ENCODE measurements around the gene MAP3K5. TPM values are rescaled to one million over a fixed set of nuclear protein-coding genes. Genes with fewer than 3 reads are reported as not detected.
"Not testable (repeated sequence)": the region's sequence is repeated elsewhere in the genome, so short reads cannot be mapped to it uniquely, and the experiment has no call there.

Gene MAP3K5
- total RNA-seq, 1 experiment from 2014 or later, result 1.3 TPM

DNA sequence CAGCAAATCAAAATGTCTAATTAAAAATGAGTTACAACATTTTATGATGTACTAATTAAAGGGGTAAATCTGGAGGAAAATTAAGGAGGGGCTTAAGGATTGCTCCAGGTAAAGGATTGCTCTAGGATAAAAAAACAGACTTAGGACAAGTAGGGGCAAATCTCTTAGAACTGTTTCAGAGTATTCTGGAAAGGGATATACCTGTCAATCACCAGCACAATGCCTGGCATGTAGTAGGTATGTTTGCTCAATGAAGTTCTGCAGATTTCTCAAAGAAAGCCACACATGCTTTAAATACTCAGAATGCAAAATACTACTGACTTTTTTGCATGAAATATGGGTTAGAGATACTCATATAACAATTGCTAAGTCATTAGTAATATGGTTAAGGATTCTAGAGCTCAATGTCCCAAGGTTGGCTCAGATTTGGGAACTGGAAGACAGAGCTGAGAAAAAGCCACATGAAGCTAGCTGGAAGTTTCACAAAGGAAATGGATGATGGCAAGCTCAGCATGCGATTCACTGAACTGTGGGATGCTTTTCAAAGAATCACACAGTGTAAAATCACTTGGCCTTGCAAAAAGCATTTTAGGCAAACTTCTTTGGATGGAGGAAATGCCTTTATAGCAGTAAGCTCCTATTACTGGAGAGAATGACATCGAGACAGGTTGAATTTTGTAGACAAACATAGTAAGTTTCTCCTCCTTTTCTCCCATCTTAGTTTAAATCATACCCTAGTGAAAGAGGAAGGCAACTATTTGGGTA is 72.8 kb downstream of the MAP3K5 start:
- no peak for DNase-seq
- Histone ChIP-seq H3K4me3 (ENCODE audit: insufficient read depth, low read depth, low read length) (no peak overlapping the region), H3K27me3 (ENCODE audit: control insufficient read depth, insufficient read depth, low read length) (no peaks in the 10 kb centered on the region), H3K36me3 (replicated peaks; ENCODE audit: control insufficient read depth, insufficient read depth, low read length) (no peaks in the 10 kb centered on the region)

- Histone ChIP-seq H3K36me3 (replicated peaks; ENCODE audit: control insufficient read depth, insufficient read depth, low read length) (no peaks in the 10 kb centered on the region), H3K4me3 (ENCODE audit: insufficient read depth, low read depth, low read length) (no peak overlapping the region), H3K27me3 (ENCODE audit: control insufficient read depth, insufficient read depth, low read length) (no peaks in the 10 kb centered on the region)
- no peak for DNase-seq
Observed at GRCh38 chr6:136718476-136718875, 73.8 kb downstream of the MAP3K5 start.

DNA sequence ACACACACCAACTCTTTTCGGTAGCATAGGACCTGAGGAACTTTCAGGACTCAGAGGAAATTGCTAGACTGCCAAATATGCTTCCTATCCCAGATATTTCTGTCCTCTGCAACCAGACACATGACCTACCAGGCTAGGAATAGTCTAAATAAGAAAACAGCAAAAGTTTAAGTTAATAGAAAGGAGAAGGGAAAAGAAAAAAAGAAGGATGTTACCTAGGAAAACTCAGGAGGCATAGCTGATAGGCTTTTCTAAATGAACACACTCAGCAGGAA is 74.6 kb downstream of the MAP3K5 start:
- Histone ChIP-seq H3K4me3 (ENCODE audit: insufficient read depth, low read depth, low read length) (no peak overlapping the region), H3K27me3 (ENCODE audit: control insufficient read depth, insufficient read depth, low read length) (no peaks in the 10 kb centered on the region), H3K36me3 (replicated peaks; ENCODE audit: control insufficient read depth, insufficient read depth, low read length) (no peaks in the 10 kb centered on the region)
- DNase-seq, result no peak

- Histone ChIP-seq H3K36me3 (replicated peaks; ENCODE audit: control insufficient read depth, insufficient read depth, low read length) (no peaks in the 10 kb centered on the region), H3K27me3 (ENCODE audit: control insufficient read depth, insufficient read depth, low read length) (no peaks in the 10 kb centered on the region), H3K4me3 (ENCODE audit: insufficient read depth, low read depth, low read length) (no peak overlapping the region)
- DNase-seq, result no peak
Observed at GRCh38 chr6:136716917-136717715, 75.2 kb downstream of the MAP3K5 start.

DNA sequence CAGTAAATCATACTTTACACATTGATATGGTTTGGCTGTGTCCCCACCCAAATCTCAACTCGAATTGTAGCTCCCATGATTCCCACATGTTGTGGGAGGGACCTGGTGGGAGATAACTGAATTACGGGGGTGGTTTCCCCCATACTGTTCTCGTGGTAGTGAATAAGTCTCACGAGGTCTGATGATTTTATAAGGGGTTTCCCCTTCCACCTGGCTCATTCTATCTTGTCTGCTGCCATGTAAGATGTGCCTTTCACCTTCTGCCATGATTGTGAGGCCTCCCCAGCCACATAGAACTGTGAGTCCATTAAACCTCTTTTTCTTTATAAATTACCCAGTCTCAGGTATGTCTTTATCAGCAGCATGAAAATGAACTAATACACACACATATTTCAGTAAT is 79.6 kb downstream of the MAP3K5 start:
- H3K36me3 ChIP-seq (replicated peaks; ENCODE audit: control insufficient read depth, insufficient read depth, low read length); H3K4me3 ChIP-seq (ENCODE audit: insufficient read depth, low read depth, low read length); DNase-seq; H3K27me3 ChIP-seq (ENCODE audit: control insufficient read depth, insufficient read depth, low read length): not testable (repeated sequence)

DNA sequence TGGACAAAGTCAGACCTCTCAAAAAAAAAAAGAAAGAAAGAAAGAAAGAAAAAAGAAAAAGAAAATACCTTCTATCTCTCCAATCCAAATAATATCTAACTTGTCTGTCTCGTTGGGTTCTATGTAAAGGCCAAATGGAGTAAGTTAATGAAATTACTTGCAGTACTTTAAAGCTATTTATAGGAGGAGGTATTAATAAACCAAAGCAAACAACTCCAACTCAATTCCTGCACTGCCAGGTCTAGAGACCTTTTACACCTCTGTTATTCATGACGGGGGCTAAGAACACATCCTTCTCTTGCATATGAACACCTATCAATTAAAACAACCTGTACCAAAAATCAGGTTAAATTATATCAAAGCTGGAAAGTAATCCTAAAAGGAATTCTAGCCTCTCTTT is 80.6 kb downstream of the MAP3K5 start:
- Histone ChIP-seq H3K27me3 (ENCODE audit: control insufficient read depth, insufficient read depth, low read length) (no peaks in the 10 kb centered on the region), H3K4me3 (ENCODE audit: insufficient read depth, low read depth, low read length) (no peak overlapping the region), H3K36me3 (replicated peaks; ENCODE audit: control insufficient read depth, insufficient read depth, low read length) (no peaks in the 10 kb centered on the region)
- DNase-seq, result no peak

DNA sequence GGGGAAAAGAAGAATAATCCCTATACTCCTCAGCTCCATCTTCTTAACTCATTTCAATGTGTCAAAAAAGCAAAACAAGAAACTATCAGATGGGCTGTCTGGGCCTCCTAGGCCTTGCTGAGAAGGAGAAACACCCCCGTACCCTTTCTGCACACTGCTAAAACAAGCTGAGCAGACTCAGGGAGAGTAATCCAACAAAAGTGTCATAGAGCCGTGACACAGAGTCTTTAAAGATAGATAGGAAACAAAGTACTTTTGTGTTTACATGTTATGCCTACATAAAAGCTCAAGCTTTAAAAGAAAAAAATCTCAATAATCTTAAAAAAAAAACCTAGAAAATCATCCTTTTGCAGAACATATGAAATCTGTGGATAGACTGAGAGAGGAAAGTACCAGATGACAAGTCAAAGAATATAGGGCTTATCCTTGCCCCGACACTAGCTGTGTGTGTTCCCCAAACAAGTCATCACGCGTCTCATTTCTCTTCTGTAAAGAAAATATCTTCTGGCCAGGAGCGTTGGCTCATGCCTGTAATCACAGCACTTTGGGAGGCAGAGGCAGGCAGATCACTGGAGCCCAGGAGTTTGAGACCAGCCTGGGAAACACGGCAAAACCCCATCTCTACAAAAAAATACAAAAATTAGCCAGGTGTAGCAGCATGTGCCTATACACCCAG is 81.3 kb downstream of the MAP3K5 start:
- Histone ChIP-seq H3K4me3 (ENCODE audit: insufficient read depth, low read depth, low read length) (no peak overlapping the region), H3K36me3 (replicated peaks; ENCODE audit: control insufficient read depth, insufficient read depth, low read length) (no peaks in the 10 kb centered on the region), H3K27me3 (ENCODE audit: control insufficient read depth, insufficient read depth, low read length) (no peaks in the 10 kb centered on the region)
- no peak for DNase-seq

GRCh38 chr6:136709429-136709828 is 82.8 kb downstream of the MAP3K5 start:
- Histone ChIP-seq H3K27me3 (ENCODE audit: control insufficient read depth, insufficient read depth, low read length) (no peaks in the 10 kb centered on the region), H3K4me3 (ENCODE audit: insufficient read depth, low read depth, low read length) (no peak overlapping the region), H3K36me3 (replicated peaks; ENCODE audit: control insufficient read depth, insufficient read depth, low read length) (no peaks in the 10 kb centered on the region)
- DNase-seq, result no peak

- DNase-seq, result no peak
- no peaks in the 10 kb centered on the region for H3K27me3 ChIP-seq (ENCODE audit: control insufficient read depth, insufficient read depth, low read length)
- no peaks in the 10 kb centered on the region for H3K36me3 ChIP-seq (replicated peaks; ENCODE audit: control insufficient read depth, insufficient read depth, low read length)
- no peak overlapping the region for H3K4me3 ChIP-seq (ENCODE audit: insufficient read depth, low read depth, low read length)
Observed at GRCh38 chr6:136706430-136706829, 85.8 kb downstream of the MAP3K5 start.

DNA sequence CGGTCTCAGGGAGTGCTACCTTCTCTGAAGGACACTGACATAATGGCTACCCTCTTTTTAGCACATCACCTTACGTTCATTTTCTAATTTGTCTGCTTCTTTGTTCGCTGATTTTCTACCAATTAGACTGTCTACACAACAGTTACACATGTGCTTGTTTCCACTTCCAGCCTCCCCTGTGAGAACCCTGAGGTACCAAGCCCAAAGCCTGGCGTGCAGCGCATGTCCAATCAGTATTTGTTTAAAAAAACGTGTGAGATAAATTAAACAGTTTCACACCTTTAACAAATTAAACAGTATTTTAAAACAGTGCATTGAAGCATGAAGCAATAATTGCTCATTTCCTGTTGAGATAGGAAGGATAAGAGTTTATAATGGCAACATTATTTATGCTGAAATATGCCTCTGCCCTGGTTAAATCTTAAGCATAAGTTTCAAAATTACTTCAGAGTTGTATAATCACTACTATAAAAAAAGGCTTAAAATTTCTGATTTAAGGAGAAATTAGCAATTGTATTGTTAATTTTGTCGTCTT is 88.9 kb downstream of the MAP3K5 start:
- no peak for DNase-seq
- Histone ChIP-seq H3K36me3 (replicated peaks; ENCODE audit: control insufficient read depth, insufficient read depth, low read length) (no peaks in the 10 kb centered on the region), H3K4me3 (ENCODE audit: insufficient read depth, low read depth, low read length) (no peak overlapping the region), H3K27me3 (ENCODE audit: control insufficient read depth, insufficient read depth, low read length) (no peaks in the 10 kb centered on the region)

DNA sequence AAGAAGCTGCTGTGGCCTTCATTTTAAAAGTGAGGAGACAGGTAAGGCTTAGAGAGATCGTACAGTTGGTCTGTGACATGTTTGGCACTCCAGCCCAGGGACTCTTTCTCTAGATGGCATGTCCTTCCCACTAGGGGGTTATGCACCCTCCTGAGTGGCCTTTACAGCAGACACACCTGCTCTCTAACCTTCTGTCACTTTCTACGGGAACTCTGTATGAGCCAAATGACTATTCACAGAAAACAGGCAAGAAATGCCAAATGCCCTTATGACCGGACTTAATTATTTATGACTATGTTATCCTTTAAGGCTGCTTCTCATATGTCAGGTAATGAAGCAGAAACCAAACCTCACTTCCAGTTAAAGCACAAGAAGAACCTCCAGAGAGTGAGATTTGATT is 91.2 kb downstream of the MAP3K5 start:
- no peak overlapping the region for H3K4me3 ChIP-seq (ENCODE audit: insufficient read depth, low read depth, low read length)
- no peaks in the 10 kb centered on the region for H3K27me3 ChIP-seq (ENCODE audit: control insufficient read depth, insufficient read depth, low read length)
- H3K36me3 ChIP-seq (replicated peaks; ENCODE audit: control insufficient read depth, insufficient read depth, low read length), result no peaks in the 10 kb centered on the region
- no peak for DNase-seq

DNA sequence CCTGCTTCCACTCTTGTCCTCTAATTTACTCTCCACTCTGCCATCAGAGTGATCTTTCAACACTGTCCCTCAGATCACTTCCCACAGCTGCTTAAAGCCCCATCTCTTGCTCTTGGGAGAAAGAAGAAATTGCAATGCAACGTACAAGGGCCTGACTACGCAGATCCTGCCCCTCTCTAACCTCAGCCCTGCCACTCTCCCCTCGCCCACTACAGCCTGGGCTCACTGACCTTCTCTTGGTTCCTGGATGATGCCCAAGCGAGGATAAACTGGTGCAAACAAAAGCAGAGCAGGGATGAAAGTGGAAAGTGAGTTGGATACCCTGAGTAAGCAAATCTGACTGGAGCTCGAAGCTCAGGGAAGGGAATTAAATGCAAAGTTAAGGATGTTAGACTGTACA is 92.9 kb downstream of the MAP3K5 start:
- no peaks in the 10 kb centered on the region for H3K36me3 ChIP-seq (replicated peaks; ENCODE audit: control insufficient read depth, insufficient read depth, low read length)
- no peak for DNase-seq
- H3K4me3 ChIP-seq (ENCODE audit: insufficient read depth, low read depth, low read length), result no peak overlapping the region
- no peaks in the 10 kb centered on the region for H3K27me3 ChIP-seq (ENCODE audit: control insufficient read depth, insufficient read depth, low read length)

GRCh38 chr6:136696783-136697364 is 95.4 kb downstream of the MAP3K5 start:
- H3K4me3 ChIP-seq (ENCODE audit: insufficient read depth, low read depth, low read length), result no peak overlapping the region
- DNase-seq, result no peak
- H3K36me3 ChIP-seq (replicated peaks; ENCODE audit: control insufficient read depth, insufficient read depth, low read length), result no peaks in the 10 kb centered on the region
- H3K27me3 ChIP-seq (ENCODE audit: control insufficient read depth, insufficient read depth, low read length), result no peaks in the 10 kb centered on the region

- Histone ChIP-seq H3K27me3 (ENCODE audit: control insufficient read depth, insufficient read depth, low read length) (no peaks in the 10 kb centered on the region), H3K4me3 (ENCODE audit: insufficient read depth, low read depth, low read length) (no peak overlapping the region), H3K36me3 (replicated peaks; ENCODE audit: control insufficient read depth, insufficient read depth, low read length) (no peaks in the 10 kb centered on the region)
- no peak for DNase-seq
Observed at GRCh38 chr6:136696238-136696637, 96.0 kb downstream of the MAP3K5 start.

Data from H7 (cell line).